PC-9 (cell line): Measurements from ENCODE around the gene SDK1. TPM values are rescaled to one million over a fixed set of nuclear protein-coding genes. Genes with fewer than 3 reads are reported as not detected.
A peak's percentile ranks its signal among the peaks of the same experiment; 100 is the strongest.

Experiments
- BruUV-seq: library from RNA; stranded (reverse); fragments of 400-500 nt; replicated peaks from 2 replicates; lab custom pipeline; 2021; lab: Mats Ljungman, UMichigan
- CTCF ChIA-PET: fragments of 300-600 bp; sonication (Branson Sonifier 250); formaldehyde crosslinking; loops from one replicate; lab custom pipeline; 2022; ENCODE audit warnings: antibody characterized with exemption; lab: Charles Lee
- POLR2A ChIA-PET: fragments of 300-600 bp; sonication (Branson Sonifier 250); formaldehyde crosslinking; loops from one replicate; lab custom pipeline; 2022; ENCODE audit warnings: antibody characterized with exemption; ENCODE audit not compliant: unreplicated experiment; lab: Charles Lee
- DNase-seq, 2 experiments: peaks; one replicate each; pipeline versions ENCODE4 v3.0.0 to v3.0.0-alpha.2; 2015 to 2022; ENCODE audit warnings: mixed read lengths in 1 of 2
- H2AFZ ChIP-seq: fragments of 200-600 bp; sonication (generic); 2 replicates; pipeline ENCODE4 v1.8.1; 2017; ENCODE audit warnings: antibody characterized with exemption
- H3F3A ChIP-seq: fragments of 200-600 bp; sonication (generic); 2 replicates; pipeline ENCODE4 v1.8.1; 2017; ENCODE audit warnings: antibody characterized with exemption, mild to moderate bottlenecking, low read depth; ENCODE audit not compliant: insufficient read depth
- H3K27ac ChIP-seq: fragments of 200-600 bp; sonication (generic); 2 replicates; pipeline ENCODE4 v1.6.1; 2016; ENCODE audit warnings: mixed run types
- H3K27me3 ChIP-seq: fragments of 200-600 bp; sonication (generic); 2 replicates; pipeline ENCODE4 v1.6.1; 2016; ENCODE audit warnings: low read depth, mixed run types; ENCODE audit not compliant: insufficient read depth
- H3K36me3 ChIP-seq: fragments of 200-600 bp; sonication (generic); 2 replicates; pipeline ENCODE4 v1.6.1; 2016; ENCODE audit warnings: low read depth, mixed run types
- H3K4me1 ChIP-seq: fragments of 200-600 bp; sonication (generic); replicated peaks from 2 replicates; pipeline ENCODE4 v1.6.1; 2016; ENCODE audit warnings: mixed run types; ENCODE audit not compliant: insufficient read depth
- H3K4me2 ChIP-seq: fragments of 200-600 bp; sonication (generic); 2 replicates; pipeline ENCODE4 v1.6.1; 2017; ENCODE audit warnings: mixed run types
- H3K4me3 ChIP-seq: fragments of 200-600 bp; sonication (generic); 2 replicates; pipeline ENCODE4 v1.6.1; 2016; ENCODE audit warnings: mixed run types
- H3K79me2 ChIP-seq: fragments of 200-600 bp; sonication (generic); 2 replicates; pipeline ENCODE4 v1.6.1; 2017; ENCODE audit warnings: low read depth, mixed run types
- H3K9me2 ChIP-seq: fragments of 200-600 bp; sonication (generic); 2 replicates; pipeline ENCODE4 v1.8.1; 2017; ENCODE audit warnings: mild to moderate bottlenecking; ENCODE audit not compliant: insufficient read depth
- H3K9me3 ChIP-seq: fragments of 200-600 bp; sonication (generic); 2 replicates; pipeline ENCODE4 v1.8.1; 2016; ENCODE audit warnings: low read depth; ENCODE audit not compliant: insufficient read depth
- H4K20me1 ChIP-seq: fragments of 200-600 bp; sonication (generic); 2 replicates; pipeline ENCODE4 v1.8.1; 2017; ENCODE audit not compliant: insufficient read depth
- EZH2 ChIP-seq: fragments of 200-600 bp; sonication (generic); IDR thresholded peaks from 2 replicates; pipeline ENCODE4 v1.8.0; 2017; ENCODE audit warnings: antibody characterized with exemption, low read depth
- intact Hi-C: fragments of 100-400 bp; cut with micrococcal nuclease; formaldehyde crosslinking; loops from one replicate; pipeline ENCODE4 v1.10.0; 2022; ENCODE audit not compliant: unreplicated experiment
- total RNA-seq: library from RNA; stranded (reverse); gene quantifications from 2 replicates; pipeline ENCODE4 v1.2.3, GENCODE V29; 2021
- TF ChIP-seq, protein P1 (sequence below): fragments of 200-600 bp; sonication (generic); conservative IDR thresholded peaks from 2 replicates; pipeline ENCODE4 v1.6.1; 2017; ENCODE audit warnings: mixed run types, antibody characterized with exemption, mild to moderate bottlenecking, moderate library complexity

SDK1 gene
- total RNA-seq, 1 experiment from 2014 or later: not detected

DNA sequence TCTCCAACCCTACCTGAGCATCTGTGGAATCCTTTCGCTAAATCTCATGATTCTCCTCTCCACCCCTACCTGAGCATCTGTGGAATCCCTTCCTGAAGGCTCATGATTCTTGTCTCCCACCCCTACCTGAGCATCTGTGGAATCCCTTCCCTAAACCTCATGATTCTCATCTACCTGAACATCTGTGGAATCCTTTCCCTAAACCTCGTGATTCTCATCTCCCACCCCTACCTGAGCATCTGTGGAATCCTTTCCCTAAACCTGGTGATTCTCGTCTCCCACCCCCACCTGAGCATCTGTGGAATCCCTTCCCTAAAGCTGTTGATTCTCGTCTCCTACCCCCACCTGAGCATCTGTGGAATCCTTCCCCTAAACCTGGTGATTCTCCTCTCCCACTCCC is 342.0 kb downstream of the SDK1 start:
- H3K4me1 ChIP-seq: no peaks in the 10 kb centered on the region
- H3K27ac ChIP-seq: no peak overlapping the region
- ChIA-PET POLR2A (no interaction called here), CTCF (no interaction called here)
- H3K4me2 ChIP-seq: no peak overlapping the region
- H4K20me1 ChIP-seq: no peaks in the 10 kb centered on the region
- no peaks in the 10 kb centered on the region for H3K79me2 ChIP-seq
- H3F3A ChIP-seq: no peaks in the 10 kb centered on the region
- intact Hi-C loops: no loop called here
- BruUV-seq: no TSS peak
- H3K9me2 ChIP-seq: no peaks in the 10 kb centered on the region
- no peak overlapping the region for H3K4me3 ChIP-seq
- DNase-seq: no peak
- H2AFZ ChIP-seq: no peak overlapping the region
- no peaks in the 10 kb centered on the region for H3K36me3 ChIP-seq
- peaks cover 32% of the 10 kb centered on the region for H3K27me3 ChIP-seq
- TF ChIP-seq, protein P1, sequence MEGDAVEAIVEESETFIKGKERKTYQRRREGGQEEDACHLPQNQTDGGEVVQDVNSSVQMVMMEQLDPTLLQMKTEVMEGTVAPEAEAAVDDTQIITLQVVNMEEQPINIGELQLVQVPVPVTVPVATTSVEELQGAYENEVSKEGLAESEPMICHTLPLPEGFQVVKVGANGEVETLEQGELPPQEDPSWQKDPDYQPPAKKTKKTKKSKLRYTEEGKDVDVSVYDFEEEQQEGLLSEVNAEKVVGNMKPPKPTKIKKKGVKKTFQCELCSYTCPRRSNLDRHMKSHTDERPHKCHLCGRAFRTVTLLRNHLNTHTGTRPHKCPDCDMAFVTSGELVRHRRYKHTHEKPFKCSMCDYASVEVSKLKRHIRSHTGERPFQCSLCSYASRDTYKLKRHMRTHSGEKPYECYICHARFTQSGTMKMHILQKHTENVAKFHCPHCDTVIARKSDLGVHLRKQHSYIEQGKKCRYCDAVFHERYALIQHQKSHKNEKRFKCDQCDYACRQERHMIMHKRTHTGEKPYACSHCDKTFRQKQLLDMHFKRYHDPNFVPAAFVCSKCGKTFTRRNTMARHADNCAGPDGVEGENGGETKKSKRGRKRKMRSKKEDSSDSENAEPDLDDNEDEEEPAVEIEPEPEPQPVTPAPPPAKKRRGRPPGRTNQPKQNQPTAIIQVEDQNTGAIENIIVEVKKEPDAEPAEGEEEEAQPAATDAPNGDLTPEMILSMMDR: no peak
- no peak for TF ChIP-seq EZH2
- no peaks in the 10 kb centered on the region for H3K9me3 ChIP-seq

DNA sequence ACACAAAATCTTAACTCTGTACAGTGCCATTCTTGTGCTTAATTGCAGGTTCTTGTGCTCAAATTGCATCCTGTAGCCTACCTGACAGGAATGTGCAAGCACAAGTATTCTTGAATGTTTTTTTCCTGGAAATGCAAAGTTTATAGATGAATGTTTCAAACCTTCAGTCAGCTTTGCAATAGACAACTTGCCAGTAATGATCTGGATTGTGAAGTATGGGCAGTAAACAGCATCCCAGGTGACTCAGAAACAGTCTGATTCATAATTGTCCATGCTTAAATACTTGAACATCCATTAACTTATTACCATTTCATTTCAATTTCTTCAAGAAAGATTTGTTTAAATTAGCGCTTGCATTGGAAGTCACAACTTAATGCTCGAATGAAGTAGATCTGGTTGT is 347.2 kb downstream of the SDK1 start:
- H3K79me2 ChIP-seq: no peaks in the 10 kb centered on the region
- H3K36me3 ChIP-seq: no peaks in the 10 kb centered on the region
- intact Hi-C loops: no loop called here
- no peaks in the 10 kb centered on the region for H3K9me2 ChIP-seq
- no peak for TF ChIP-seq EZH2
- TF ChIP-seq, protein P1: no peak
- no peak overlapping the region for H2AFZ ChIP-seq
- BruUV-seq: no TSS peak
- POLR2A ChIA-PET: no interaction called here
- peaks cover 30% of the 10 kb centered on the region; the same call in 1 of the 2 replicates for H3K27me3 ChIP-seq
- no peaks in the 10 kb centered on the region for H3K9me3 ChIP-seq
- H3K4me1 ChIP-seq: no peaks in the 10 kb centered on the region
- no peak for DNase-seq
- H4K20me1 ChIP-seq: no peaks in the 10 kb centered on the region
- CTCF ChIA-PET: no interaction called here
- no peak overlapping the region for H3K27ac ChIP-seq
- H3K4me2 ChIP-seq: no peak overlapping the region
- no peak overlapping the region for H3K4me3 ChIP-seq
- H3F3A ChIP-seq: no peaks in the 10 kb centered on the region

DNA sequence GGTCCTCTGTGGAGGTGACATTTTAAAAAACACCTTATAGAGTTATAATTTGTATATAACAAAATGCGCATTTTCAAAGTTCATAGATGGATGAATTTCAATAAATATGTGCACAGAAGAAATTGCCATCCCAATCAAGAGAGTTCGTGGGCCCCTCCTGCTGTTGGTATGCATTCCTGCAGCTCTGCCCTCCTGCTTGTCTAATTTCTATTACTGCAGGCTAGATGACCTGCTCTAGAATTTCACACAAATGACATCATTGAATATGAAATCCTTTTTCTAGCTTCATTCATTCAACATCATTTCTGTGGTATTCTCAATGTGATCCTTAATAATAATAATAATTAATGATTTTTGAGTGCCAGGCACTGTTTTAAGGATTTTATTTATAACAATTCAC is 348.2 kb downstream of the SDK1 start:
- H3K4me1 ChIP-seq: no peaks in the 10 kb centered on the region
- H4K20me1 ChIP-seq: no peaks in the 10 kb centered on the region
- H3K27ac ChIP-seq: no peak overlapping the region
- TF ChIP-seq EZH2: no peak
- TF ChIP-seq, protein P1: peak; percentile 42; the same call in 1 of the 2 replicates
- H3K4me2 ChIP-seq: no peak overlapping the region
- DNase-seq: no peak
- no peak overlapping the region for H2AFZ ChIP-seq
- H3K9me3 ChIP-seq: no peaks in the 10 kb centered on the region
- peaks cover 36% of the 10 kb centered on the region; the same call in 1 of the 2 replicates for H3K27me3 ChIP-seq
- no peaks in the 10 kb centered on the region for H3F3A ChIP-seq
- ChIA-PET CTCF (no interaction called here), POLR2A (no interaction called here)
- H3K9me2 ChIP-seq: no peaks in the 10 kb centered on the region
- intact Hi-C loops: no loop called here
- H3K36me3 ChIP-seq: no peaks in the 10 kb centered on the region
- no peaks in the 10 kb centered on the region for H3K79me2 ChIP-seq
- H3K4me3 ChIP-seq: no peak overlapping the region
- no TSS peak for BruUV-seq
